Astrocyte (in vitro differentiated cells and primary cell): Measurements from ENCODE around the gene GMPR. TPM values are rescaled to one million over a fixed set of nuclear protein-coding genes. Genes with fewer than 3 reads are reported as not detected.

ENCODE experiments used
- DNase-seq: peaks from one replicate; pipeline ENCODE4 v3.0.0-alpha.2; 2010; ENCODE audit warnings: low read depth
- FAIRE-seq: peaks from 2 replicates; lab custom pipeline; 2011; peaks lifted over from hg19 to GRCh38; lab: Jason Lieb, UNC
- H2AFZ ChIP-seq: 2 replicates; pipeline ENCODE4 v1.6.0; 2012; ENCODE audit warnings: low read depth, low read length, inconsistent platforms
- H3K27ac ChIP-seq: 2 replicates; pipeline ENCODE4 v1.5.1; 2011; ENCODE audit warnings: low read depth, low read length, inconsistent platforms
- H3K27me3 ChIP-seq: 2 replicates; pipeline ENCODE4 v1.6.0; 2011; ENCODE audit warnings: low read length, inconsistent platforms; ENCODE audit not compliant: insufficient read depth
- H3K36me3 ChIP-seq: 2 replicates; pipeline ENCODE4 v1.5.1; 2011; ENCODE audit warnings: low read length, inconsistent platforms; ENCODE audit not compliant: insufficient read depth
- H3K4me1 ChIP-seq: 2 replicates; pipeline ENCODE4 v1.5.1; 2011; ENCODE audit warnings: low read length, inconsistent platforms; ENCODE audit not compliant: insufficient read depth
- H3K4me2 ChIP-seq: 2 replicates; pipeline ENCODE4 v1.6.0; 2012; ENCODE audit warnings: low read length, inconsistent platforms
- H3K4me3 ChIP-seq: 2 replicates; pipeline ENCODE4 v1.5.1; 2011; ENCODE audit warnings: low read depth, mild to moderate bottlenecking, low read length, inconsistent platforms; ENCODE audit not compliant: insufficient read depth
- H3K79me2 ChIP-seq: 2 replicates; pipeline ENCODE4 v1.6.0; 2012; ENCODE audit warnings: mild to moderate bottlenecking, low read length, inconsistent platforms; ENCODE audit not compliant: insufficient read depth
- H3K9ac ChIP-seq: 2 replicates; pipeline ENCODE4 v1.6.0; 2012; ENCODE audit warnings: mild to moderate bottlenecking, low read length, inconsistent platforms
- H3K9me3 ChIP-seq: 2 replicates; pipeline ENCODE4 v1.5.1; 2012; ENCODE audit warnings: low read depth, mild to moderate bottlenecking, low read length, inconsistent platforms; ENCODE audit not compliant: insufficient read depth
- H4K20me1 ChIP-seq: 2 replicates; pipeline ENCODE4 v1.6.0; 2012; ENCODE audit warnings: low read length, inconsistent platforms; ENCODE audit not compliant: insufficient read depth
- H3K27ac Mint-ChIP-seq: one replicate; pipeline ENCODE4 v1.8.0; 2021; ENCODE audit warnings: mild to moderate bottlenecking, mixed read lengths; ENCODE audit not compliant: unreplicated experiment
- H3K27me3 Mint-ChIP-seq: one replicate; pipeline ENCODE4 v1.8.0; 2021; ENCODE audit warnings: low read depth, mixed read lengths; ENCODE audit not compliant: unreplicated experiment
- H3K36me3 Mint-ChIP-seq: one replicate; pipeline ENCODE4 v1.8.0; 2021; ENCODE audit warnings: low read depth, mixed read lengths; ENCODE audit not compliant: unreplicated experiment
- H3K4me1 Mint-ChIP-seq: one replicate; pipeline ENCODE4 v1.8.0; 2021; ENCODE audit warnings: low read depth, mixed read lengths; ENCODE audit not compliant: unreplicated experiment
- H3K4me3 Mint-ChIP-seq: one replicate; pipeline ENCODE4 v1.8.0; 2021; ENCODE audit warnings: mild to moderate bottlenecking, moderate library complexity, mixed read lengths; ENCODE audit not compliant: unreplicated experiment
- H3K9me3 Mint-ChIP-seq: one replicate; pipeline ENCODE4 v1.8.0; 2021; ENCODE audit warnings: mild to moderate bottlenecking, mixed read lengths; ENCODE audit not compliant: unreplicated experiment
- CTCF ChIP-seq: IDR thresholded peaks from 2 replicates; pipeline ENCODE4 v1.5.1; 2011; ENCODE audit warnings: low read depth, mild to moderate bottlenecking, inconsistent platforms, low read length, moderate library complexity; ENCODE audit not compliant: insufficient read depth
- EZH2 ChIP-seq: IDR thresholded peaks from 2 replicates; pipeline ENCODE4 v1.6.1; 2012; ENCODE audit warnings: mild to moderate bottlenecking, low read length, inconsistent platforms; ENCODE audit not compliant: insufficient read depth
- total RNA-seq: library from RNA; stranded (reverse); gene quantifications from 2 replicates; pipeline ENCODE4 v1.2.1, GENCODE V29; 2021

Gene GMPR
- total RNA-seq, 1 donor from 2014 or later = 2.0 TPM

DNA sequence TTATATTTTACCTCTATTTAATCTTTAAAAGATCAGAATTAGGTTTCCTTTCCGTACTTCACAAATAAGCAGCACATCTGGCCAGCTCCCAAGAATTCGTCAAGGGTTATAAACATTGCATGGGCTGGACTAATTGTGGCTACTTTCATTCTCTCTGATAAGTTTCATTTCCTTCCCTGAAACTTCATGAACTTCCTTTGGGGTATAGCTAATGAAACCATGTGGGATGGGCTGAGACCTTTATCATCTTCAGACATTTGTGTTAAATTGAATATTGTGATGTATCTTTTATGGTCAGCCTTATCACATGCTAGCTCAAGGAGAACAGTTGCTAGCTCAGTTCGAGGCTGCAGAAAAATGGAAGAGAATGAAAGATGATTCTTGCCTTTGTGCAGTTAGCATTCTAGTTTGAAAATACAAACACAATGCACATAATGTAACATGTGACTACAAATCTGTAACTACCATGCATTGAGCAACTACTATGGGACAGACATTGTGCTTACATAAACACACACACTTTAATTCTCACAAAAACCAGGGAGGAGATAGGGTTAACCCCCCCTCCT, 1.7 kb upstream of the GMPR start:
- peak overlapping the region; percentile 76 for H3K4me2 ChIP-seq
- peaks cover 17% of the 10 kb centered on the region for H3K4me1 ChIP-seq
- FAIRE-seq (no peak), DNase-seq (peak; percentile 58)
- no peaks in the 10 kb centered on the region for H3K9me3 ChIP-seq
- no peak overlapping the region for H3K27ac ChIP-seq
- peaks cover 16% of the 10 kb centered on the region for H3K27me3 Mint-ChIP-seq
- H3K79me2 ChIP-seq = no peaks in the 10 kb centered on the region
- H3K9me3 Mint-ChIP-seq = no peaks in the 10 kb centered on the region
- TF ChIP-seq EZH2 (no peak), CTCF (no peak)
- H3K4me1 Mint-ChIP-seq = peaks cover 10% of the 10 kb centered on the region
- no peak overlapping the region for H2AFZ ChIP-seq
- H3K27me3 ChIP-seq = no peaks in the 10 kb centered on the region
- no peak overlapping the region for H3K27ac Mint-ChIP-seq
- H3K4me3 Mint-ChIP-seq = peak overlapping the region; percentile 47
- no peak overlapping the region for H3K4me3 ChIP-seq
- no peaks in the 10 kb centered on the region for H4K20me1 ChIP-seq
- H3K36me3 Mint-ChIP-seq = no peaks in the 10 kb centered on the region
- H3K9ac ChIP-seq = no peak overlapping the region
- H3K36me3 ChIP-seq = no peaks in the 10 kb centered on the region

- H3K4me3 Mint-ChIP-seq = peak overlapping the region; percentile 47
- H3K36me3 Mint-ChIP-seq = no peaks in the 10 kb centered on the region
- no peak overlapping the region for H3K9ac ChIP-seq
- FAIRE-seq (no peak), DNase-seq (no peak)
- H3K9me3 Mint-ChIP-seq = no peaks in the 10 kb centered on the region
- H4K20me1 ChIP-seq = no peaks in the 10 kb centered on the region
- H3K9me3 ChIP-seq = no peaks in the 10 kb centered on the region
- H3K4me1 ChIP-seq = peaks cover 18% of the 10 kb centered on the region
- no peak overlapping the region for H3K27ac ChIP-seq
- no peak overlapping the region for H3K27ac Mint-ChIP-seq
- peaks cover 16% of the 10 kb centered on the region for H3K27me3 Mint-ChIP-seq
- no peak overlapping the region for H3K4me3 ChIP-seq
- no peaks in the 10 kb centered on the region for H3K27me3 ChIP-seq
- peak overlapping the region; percentile 76 for H3K4me2 ChIP-seq
- TF ChIP-seq CTCF (no peak), EZH2 (no peak)
- H3K79me2 ChIP-seq = no peaks in the 10 kb centered on the region
- no peak overlapping the region for H2AFZ ChIP-seq
- peaks cover 12% of the 10 kb centered on the region for H3K4me1 Mint-ChIP-seq
- H3K36me3 ChIP-seq = no peaks in the 10 kb centered on the region
These were observed 1.1 kb upstream of the GMPR start for GRCh38 chr6:16237242-16237641.

GRCh38 chr6:16238963-16239797, 793 bp downstream of the GMPR start:
- Histone ChIP-seq H3K4me3 (peak overlapping the region; percentile 69), H3K9me3 (no peaks in the 10 kb centered on the region), H3K4me2 (peak overlapping the region; percentile 98), H2AFZ (peak overlapping the region; percentile 78), H3K27ac (no peak overlapping the region), H3K36me3 (no peaks in the 10 kb centered on the region), H3K9ac (peak overlapping the region; percentile 69), H3K4me1 (peaks cover 31% of the 10 kb centered on the region), H4K20me1 (no peaks in the 10 kb centered on the region), H3K27me3 (no peaks in the 10 kb centered on the region), H3K79me2 (no peaks in the 10 kb centered on the region)
- Mint-ChIP-seq H3K27ac (peak overlapping the region; percentile 66), H3K9me3 (no peaks in the 10 kb centered on the region), H3K36me3 (no peaks in the 10 kb centered on the region), H3K27me3 (peaks cover 20% of the 10 kb centered on the region), H3K4me1 (peaks cover 12% of the 10 kb centered on the region), H3K4me3 (peak overlapping the region; percentile 84)
- TF ChIP-seq EZH2 (no peak), CTCF (peak; percentile 25)
- no peak for DNase-seq
- FAIRE-seq = no peak
